DMS 273 (cell line): ENCODE results near the gene HDLBP.

Experiments
- DNase-seq: peaks from one replicate; lab custom pipeline; 2025; ENCODE audit not compliant: unreplicated experiment; lab: John Stamatoyannopoulos, UW

Gene HDLBP

GRCh38 chr2:241315093-241315878, at the start of gene HDLBP:
Gene HDLBP (minus strand): TSS chr2:241315672. CDS start chr2:241266869, 48,803 bp downstream.
- DNase-seq, result peak; percentile 99

- DNase-seq, result no peak
Observed at GRCh38 chr2:241364781-241365180, 49.3 kb upstream of the HDLBP start.

- DNase-seq, result no peak
Observed at GRCh38 chr2:241363426-241363825, 48.0 kb upstream of the HDLBP start.

GRCh38 chr2:241359481-241360045, 44.1 kb upstream of the HDLBP start:
- DNase-seq, result no peak

GRCh38 chr2:241358470-241358869, 43.0 kb upstream of the HDLBP start:
- DNase-seq, result no peak

- DNase-seq, result no peak
Observed at GRCh38 chr2:241357531-241357930, 42.1 kb upstream of the HDLBP start.

- DNase-seq, result peak; percentile 56
Observed at GRCh38 chr2:241356871-241357260, 41.4 kb upstream of the HDLBP start.

GRCh38 chr2:241355983-241356870, 40.8 kb upstream of the HDLBP start, which contains the start of gene FARP2:
Gene FARP2 (plus strand): TSS chr2:241356285. CDS start chr2:241373108, 16,823 bp downstream.
- peak; percentile 99 for DNase-seq

- DNase-seq, result peak; percentile 91
Observed at GRCh38 chr2:241354668-241355658, 39.5 kb upstream of the HDLBP start.

- DNase-seq, result no peak
Observed at GRCh38 chr2:241352227-241352626, 36.8 kb upstream of the HDLBP start.

- no peak for DNase-seq
Observed at GRCh38 chr2:241351640-241352031, 36.2 kb upstream of the HDLBP start.

- no peak for DNase-seq
Observed at GRCh38 chr2:241350878-241351639, 35.6 kb upstream of the HDLBP start.

- DNase-seq, result no peak
Observed at GRCh38 chr2:241350530-241350877, 35.0 kb upstream of the HDLBP start.

- no peak for DNase-seq
Observed at GRCh38 chr2:241349941-241350340, 34.5 kb upstream of the HDLBP start.

GRCh38 chr2:241344925-241345651, 29.6 kb upstream of the HDLBP start:
- no peak for DNase-seq

GRCh38 chr2:241340631-241341163, 25.2 kb upstream of the HDLBP start:
- DNase-seq, result no peak

- DNase-seq, result no peak
Observed at GRCh38 chr2:241339839-241340630, 24.6 kb upstream of the HDLBP start.

GRCh38 chr2:241334813-241335212, 19.3 kb upstream of the HDLBP start:
- no peak for DNase-seq
